ENCODE data around the gene MYBPC2.
A peak's percentile ranks its signal among the peaks of the same experiment; 100 is the strongest.
"Not testable (repeated sequence)": the region's sequence is repeated elsewhere in the genome, so short reads cannot be mapped to it uniquely, and the experiment has no call there.

The MYBPC2 gene

GRCh38 chr19:50422397-50423278 lies 10.1 kb upstream of the MYBPC2 start:
- no peak for DNase-seq
- in situ Hi-C loops (cut with HindIII; ENCODE audit: low pct_ligation_motif_present, low pct_unique_long_range_greater_than_20kb, low sequenced_read_pairs), result no loop called here

GRCh38 chr19:50423279-50424113 lies 9.2 kb upstream of the MYBPC2 start:
- no peak for DNase-seq
- in situ Hi-C loops (cut with HindIII; ENCODE audit: low pct_ligation_motif_present, low pct_unique_long_range_greater_than_20kb, low sequenced_read_pairs), result no loop called here

GRCh38 chr19:50425581-50425980 lies 7.1 kb upstream of the MYBPC2 start:
- no peak for DNase-seq
- in situ Hi-C loops (cut with HindIII; ENCODE audit: low pct_ligation_motif_present, low pct_unique_long_range_greater_than_20kb, low sequenced_read_pairs), result no loop called here

GRCh38 chr19:50427318-50427925 lies 5.3 kb upstream of the MYBPC2 start:
- in situ Hi-C loops (cut with HindIII; ENCODE audit: low pct_ligation_motif_present, low pct_unique_long_range_greater_than_20kb, low sequenced_read_pairs), result no loop called here
- DNase-seq, result no peak

- in situ Hi-C loops (cut with HindIII; ENCODE audit: low pct_ligation_motif_present, low pct_unique_long_range_greater_than_20kb, low sequenced_read_pairs), result no loop called here
- DNase-seq, result peak; percentile 84
Observed at GRCh38 chr19:50427997-50428425, 4.7 kb upstream of the MYBPC2 start.

GRCh38 chr19:50428772-50429463 lies 3.8 kb upstream of the MYBPC2 start:
- no peak for DNase-seq
- in situ Hi-C loops (cut with HindIII; ENCODE audit: low pct_ligation_motif_present, low pct_unique_long_range_greater_than_20kb, low sequenced_read_pairs), result no loop called here

GRCh38 chr19:50430888-50431342 lies 1.8 kb upstream of the MYBPC2 start:
- in situ Hi-C loops (cut with HindIII; ENCODE audit: low pct_ligation_motif_present, low pct_unique_long_range_greater_than_20kb, low sequenced_read_pairs), result no loop called here
- no peak for DNase-seq

GRCh38 chr19:50431343-50432220 lies 1.1 kb upstream of the MYBPC2 start:
- DNase-seq, result peak; percentile 71

GRCh38 chr19:50433201-50434180 lies 799 bp downstream of the MYBPC2 start:
- no peak for DNase-seq
- in situ Hi-C loops (cut with HindIII; ENCODE audit: low pct_ligation_motif_present, low pct_unique_long_range_greater_than_20kb, low sequenced_read_pairs), result no loop called here

More at GRCh38 chr19:50431343-50432220, 1.1 kb upstream of the MYBPC2 start:
- in situ Hi-C loops (cut with HindIII; ENCODE audit: low pct_ligation_motif_present, low pct_unique_long_range_greater_than_20kb, low sequenced_read_pairs), result no loop called here

- in situ Hi-C loops (cut with HindIII; ENCODE audit: low pct_ligation_motif_present, low pct_unique_long_range_greater_than_20kb, low sequenced_read_pairs), result no loop called here
- DNase-seq, result no peak
Observed at GRCh38 chr19:50434525-50434924, 1.8 kb downstream of the MYBPC2 start.

GRCh38 chr19:50435221-50435620 lies 2.5 kb downstream of the MYBPC2 start:
- in situ Hi-C loops (cut with HindIII; ENCODE audit: low pct_ligation_motif_present, low pct_unique_long_range_greater_than_20kb, low sequenced_read_pairs), result no loop called here
- DNase-seq, result no peak

- in situ Hi-C loops (cut with HindIII; ENCODE audit: low pct_ligation_motif_present, low pct_unique_long_range_greater_than_20kb, low sequenced_read_pairs), result no loop called here
- no peak for DNase-seq
Observed at GRCh38 chr19:50435627-50436026, 2.9 kb downstream of the MYBPC2 start.

GRCh38 chr19:50437862-50438449 lies 5.3 kb downstream of the MYBPC2 start:
- DNase-seq, result no peak
- in situ Hi-C loops (cut with HindIII; ENCODE audit: low pct_ligation_motif_present, low pct_unique_long_range_greater_than_20kb, low sequenced_read_pairs), result no loop called here

GRCh38 chr19:50439130-50439529 lies 6.4 kb downstream of the MYBPC2 start:
- in situ Hi-C loops (cut with HindIII; ENCODE audit: low pct_ligation_motif_present, low pct_unique_long_range_greater_than_20kb, low sequenced_read_pairs); DNase-seq: not testable (repeated sequence)

GRCh38 chr19:50444059-50444458 lies 11.4 kb downstream of the MYBPC2 start:
- in situ Hi-C loops (cut with HindIII; ENCODE audit: low pct_ligation_motif_present, low pct_unique_long_range_greater_than_20kb, low sequenced_read_pairs), result no loop called here
- no peak for DNase-seq

GRCh38 chr19:50447053-50447452 lies 14.4 kb downstream of the MYBPC2 start:
- in situ Hi-C loops (cut with HindIII; ENCODE audit: low pct_ligation_motif_present, low pct_unique_long_range_greater_than_20kb, low sequenced_read_pairs), result no loop called here

More at GRCh38 chr19:50447053-50447452, 14.4 kb downstream of the MYBPC2 start:
- no peak for DNase-seq

Data from ACHN (cell line).